Measurements from ENCODE around the gene KLHDC4.
"Not testable (repeated sequence)": the region's sequence is repeated elsewhere in the genome, so short reads cannot be mapped to it uniquely, and the experiment has no call there.

The KLHDC4 gene

GRCh38 chr16:87787451-87788091, 21.8 kb upstream of the KLHDC4 start:
- not testable (repeated sequence) for FAIRE-seq

- FAIRE-seq = no peak
These were observed 19.0 kb upstream of the KLHDC4 start for GRCh38 chr16:87784812-87785211.

DNA sequence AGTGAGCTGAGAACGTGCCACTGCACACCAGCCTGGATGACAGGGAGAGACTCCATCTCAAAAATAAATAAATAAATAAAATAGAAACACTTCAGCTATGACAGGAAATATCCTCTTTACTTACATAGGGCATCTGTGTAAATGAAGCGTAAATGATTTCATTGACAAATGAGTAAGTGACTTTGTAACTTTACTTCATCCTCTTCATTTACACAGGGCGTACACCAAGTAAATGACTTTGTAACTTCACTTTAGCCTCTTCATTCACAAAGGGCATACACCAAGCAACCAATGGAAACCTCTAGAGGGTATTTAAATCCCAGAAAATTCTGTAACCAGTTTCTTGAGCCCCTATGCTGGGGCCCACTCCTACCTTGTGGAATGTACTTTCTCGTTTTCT, 16.2 kb upstream of the KLHDC4 start:
- FAIRE-seq = no peak

- FAIRE-seq = no peak
These were observed 14.7 kb upstream of the KLHDC4 start for GRCh38 chr16:87780385-87780989.

DNA sequence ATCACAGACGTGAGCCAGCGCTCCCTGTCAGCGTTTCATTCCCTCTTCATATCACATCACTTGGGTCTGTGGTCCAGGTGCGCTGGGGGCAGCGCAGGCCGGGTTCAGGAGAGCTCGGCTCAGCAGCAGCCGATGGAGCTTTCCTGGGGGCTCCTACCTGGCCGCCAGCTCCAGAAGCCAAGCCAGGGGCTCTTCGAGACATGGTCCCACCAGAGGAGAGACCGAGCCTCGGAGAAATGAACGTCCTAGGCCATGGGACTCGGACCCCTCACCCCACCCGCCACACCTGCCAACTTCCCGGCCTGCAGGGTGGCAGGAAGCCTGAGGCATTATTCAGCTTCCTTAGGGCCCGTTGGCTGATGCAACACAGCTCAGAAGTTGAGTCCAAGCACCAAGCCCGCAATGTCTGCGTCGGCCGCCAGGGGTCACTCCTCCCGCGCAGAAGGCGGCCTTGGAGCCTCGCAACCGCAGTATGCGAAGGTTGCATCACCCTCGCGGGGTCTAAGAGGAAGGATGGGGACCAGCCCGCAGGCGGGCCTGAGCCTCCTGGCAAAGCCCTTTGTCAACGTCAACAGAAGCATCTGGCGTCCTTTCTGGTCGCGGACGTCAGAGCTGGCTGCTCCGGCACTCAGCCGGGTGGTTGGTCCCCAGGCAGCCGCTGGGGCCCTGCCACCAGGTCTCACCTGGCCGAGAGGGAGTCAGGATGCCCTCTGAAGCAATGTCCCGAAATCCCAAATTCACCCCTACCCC, 13.2 kb upstream of the KLHDC4 start:
- FAIRE-seq = no peak

DNA sequence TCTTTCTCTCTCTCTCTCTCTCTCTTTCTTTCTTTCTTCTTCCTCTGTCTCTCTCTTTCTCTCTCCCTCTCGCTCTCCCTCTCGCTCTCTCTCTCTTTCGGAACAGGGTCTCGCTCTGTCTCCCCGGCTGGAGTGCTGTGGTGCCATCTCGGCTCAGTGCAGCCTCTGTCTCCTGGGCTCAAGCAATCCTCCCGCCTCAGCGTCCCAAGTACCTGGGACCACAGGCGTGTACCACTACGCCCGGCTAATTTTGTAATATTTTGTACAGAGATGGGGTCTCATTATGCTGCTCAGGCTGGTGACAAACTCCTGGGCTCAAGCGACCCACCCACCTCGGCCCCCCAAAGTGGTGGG, 12.7 kb upstream of the KLHDC4 start:
- no peak for FAIRE-seq

DNA sequence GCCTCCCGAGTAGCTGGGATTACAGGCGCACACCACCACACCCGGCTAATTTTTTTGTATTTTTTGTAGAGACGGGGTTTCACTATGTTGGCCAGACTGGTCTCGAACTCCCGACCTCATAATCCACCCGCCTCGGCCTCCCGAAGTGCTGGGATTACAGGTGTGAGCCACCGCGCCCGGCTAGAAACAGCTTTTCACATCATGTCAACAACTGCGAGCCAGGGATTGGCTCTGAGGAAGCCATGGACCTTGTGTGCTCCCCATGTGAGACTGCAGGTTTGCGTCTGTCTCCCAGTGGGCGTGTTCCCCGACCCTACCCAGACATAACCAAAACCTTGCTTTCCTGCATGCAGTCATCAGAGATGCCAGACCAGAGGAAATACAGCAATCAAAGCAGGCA, 8.1 kb upstream of the KLHDC4 start:
- not testable (repeated sequence) for FAIRE-seq

DNA sequence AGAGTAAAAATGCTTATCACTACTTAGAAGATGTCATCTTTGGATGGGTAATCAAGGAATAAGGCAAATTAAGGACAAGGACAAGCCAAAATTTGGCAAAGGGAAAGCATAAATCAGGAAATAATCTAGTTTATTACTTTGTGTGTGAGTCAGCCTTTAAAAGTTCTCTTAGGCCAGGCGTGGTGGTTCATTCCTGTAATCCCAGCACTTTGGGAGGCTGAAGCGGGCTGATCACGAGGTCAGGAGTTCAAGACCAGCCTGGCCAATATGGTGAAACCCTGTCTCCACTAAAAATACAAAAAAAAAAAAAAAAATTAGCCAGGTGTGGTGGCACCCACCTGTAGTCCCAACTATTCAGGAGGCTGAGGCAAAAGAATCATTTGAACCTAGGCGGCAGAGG, 1.7 kb upstream of the KLHDC4 start:
- not testable (repeated sequence) for FAIRE-seq

DNA sequence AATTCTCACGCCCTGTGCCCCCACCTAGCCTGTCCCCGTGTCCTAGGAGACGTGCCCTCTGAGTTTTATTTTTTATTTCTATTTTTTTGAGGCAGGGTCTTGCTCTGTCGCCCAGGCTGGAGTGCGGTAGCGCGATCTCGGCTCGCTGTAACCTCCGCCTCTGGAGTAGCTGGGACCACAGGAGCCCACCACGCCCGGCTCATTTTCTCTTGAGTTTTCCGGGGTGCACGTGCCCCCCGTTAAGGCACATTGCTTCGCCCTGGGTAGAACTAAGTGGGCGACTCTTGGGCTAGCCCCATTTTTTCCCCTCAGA, 655 bp upstream of the KLHDC4 start:
- no peak for FAIRE-seq

GRCh38 chr16:87765473-87765775, 362 bp downstream of the KLHDC4 start:
- no peak for FAIRE-seq

DNA sequence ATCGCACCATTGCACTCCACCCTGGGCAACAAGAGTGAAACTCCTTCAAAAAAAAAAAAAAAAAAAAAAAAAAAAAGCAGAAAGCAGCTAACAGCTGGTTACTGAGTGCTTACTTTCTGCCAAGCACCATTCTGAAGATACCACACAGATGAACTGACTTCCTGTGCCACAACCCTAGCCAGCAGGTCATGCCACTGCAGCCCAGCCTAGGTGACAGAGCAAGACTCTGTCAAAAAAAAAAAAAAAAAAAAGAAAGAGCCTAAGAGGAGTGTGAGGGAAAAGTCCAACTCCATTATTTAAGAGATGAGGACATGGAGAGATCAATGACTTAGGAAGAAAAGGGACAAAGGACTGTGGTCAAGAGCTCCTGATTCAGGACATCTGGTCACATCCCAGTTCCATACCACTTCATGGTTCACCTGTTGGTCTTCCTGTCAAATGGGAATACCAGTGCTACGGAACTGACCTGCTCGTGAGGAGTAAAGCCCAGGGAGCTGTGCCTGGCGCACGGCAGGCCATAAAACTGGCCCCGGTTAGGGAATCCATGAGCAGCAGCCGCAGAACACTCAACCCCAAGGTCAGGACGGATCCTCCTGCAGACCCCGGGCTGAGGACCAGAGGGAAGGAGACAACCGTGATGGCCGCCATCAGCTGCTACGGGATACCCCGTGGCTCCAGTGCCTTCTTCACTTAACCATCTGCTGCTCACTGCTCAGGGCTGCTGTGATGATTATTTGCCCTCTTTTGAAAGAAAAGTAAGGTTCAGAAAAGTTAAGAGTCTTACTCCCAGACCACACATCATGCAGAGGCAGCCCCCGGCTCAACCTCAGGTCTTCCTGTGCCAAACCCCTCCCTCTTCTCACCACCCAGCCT, 950 bp downstream of the KLHDC4 start:
- FAIRE-seq = no peak

GRCh38 chr16:87762620-87763019, 3.2 kb downstream of the KLHDC4 start:
- no peak for FAIRE-seq

DNA sequence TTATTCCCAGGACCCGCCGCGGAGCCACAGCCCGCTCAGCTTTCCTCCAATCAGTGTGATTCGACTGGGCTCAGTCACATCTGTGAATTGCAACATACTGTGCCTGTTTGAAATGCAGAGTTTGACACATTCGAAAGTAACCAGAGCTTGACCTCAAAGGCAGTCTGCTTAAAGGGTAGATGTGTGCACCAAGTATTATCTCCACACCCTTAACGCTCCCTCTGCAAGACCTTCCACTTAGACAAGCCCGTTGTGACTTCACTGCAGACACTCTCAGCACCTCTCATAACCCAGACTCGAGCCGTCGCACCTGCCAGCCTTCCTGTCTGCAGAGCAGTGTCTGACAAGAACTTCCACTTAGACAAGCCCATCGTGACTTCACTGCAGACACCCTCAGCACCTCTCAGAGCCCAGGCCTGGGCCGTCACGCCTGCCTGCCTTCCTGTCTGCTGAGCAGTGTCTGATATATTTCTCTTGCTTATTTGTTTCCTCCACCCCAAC, 3.7 kb downstream of the KLHDC4 start:
- no peak for FAIRE-seq

DNA sequence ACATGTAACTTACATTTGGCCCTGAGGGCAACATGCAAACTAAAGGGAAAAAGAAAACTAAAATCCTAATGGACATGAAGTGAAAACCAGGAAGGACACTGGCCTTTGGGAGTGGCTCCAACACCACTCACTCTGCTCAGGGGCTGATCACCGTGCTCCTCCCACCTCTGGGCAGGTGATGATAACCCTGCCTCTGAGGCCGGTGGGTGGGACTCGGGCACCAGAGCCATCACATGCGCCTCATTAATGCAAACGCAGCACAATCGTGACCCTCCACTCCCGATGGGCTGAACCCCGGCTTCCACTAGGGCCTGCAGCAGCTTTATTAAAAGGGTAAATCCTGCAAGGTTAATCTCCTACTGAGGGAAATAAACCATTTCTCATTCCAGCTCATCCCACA, 4.7 kb downstream of the KLHDC4 start:
- FAIRE-seq = no peak

DNA sequence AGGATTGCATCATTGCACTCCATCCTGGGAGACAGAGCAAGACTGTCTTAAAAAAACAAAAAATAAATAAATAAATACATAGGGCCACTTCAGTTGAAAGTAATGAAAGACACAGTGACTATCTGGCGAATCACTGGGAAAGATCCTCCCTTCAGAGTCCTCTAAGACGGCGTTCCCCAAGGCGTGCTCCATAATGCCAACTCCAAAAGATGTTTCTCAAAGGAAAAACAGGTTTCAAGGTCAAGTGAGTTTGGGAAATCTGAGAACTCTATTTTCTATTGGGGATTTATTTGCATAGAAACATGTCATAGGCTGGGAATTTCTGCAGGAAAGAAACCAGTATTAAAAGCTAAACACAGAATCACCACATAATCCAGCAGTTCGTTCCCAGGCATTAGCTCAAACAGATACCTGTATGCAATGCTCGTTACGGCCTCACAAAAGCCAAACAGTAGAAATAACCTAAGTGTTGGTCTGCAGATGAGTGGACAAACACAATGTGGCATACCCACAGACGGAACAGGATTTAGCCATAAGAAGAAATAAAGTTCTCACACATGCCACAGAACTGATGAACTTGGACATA, 7.9 kb downstream of the KLHDC4 start:
- FAIRE-seq = no peak

- FAIRE-seq = no peak
These were observed 11.3 kb downstream of the KLHDC4 start for GRCh38 chr16:87754535-87754934.

DNA sequence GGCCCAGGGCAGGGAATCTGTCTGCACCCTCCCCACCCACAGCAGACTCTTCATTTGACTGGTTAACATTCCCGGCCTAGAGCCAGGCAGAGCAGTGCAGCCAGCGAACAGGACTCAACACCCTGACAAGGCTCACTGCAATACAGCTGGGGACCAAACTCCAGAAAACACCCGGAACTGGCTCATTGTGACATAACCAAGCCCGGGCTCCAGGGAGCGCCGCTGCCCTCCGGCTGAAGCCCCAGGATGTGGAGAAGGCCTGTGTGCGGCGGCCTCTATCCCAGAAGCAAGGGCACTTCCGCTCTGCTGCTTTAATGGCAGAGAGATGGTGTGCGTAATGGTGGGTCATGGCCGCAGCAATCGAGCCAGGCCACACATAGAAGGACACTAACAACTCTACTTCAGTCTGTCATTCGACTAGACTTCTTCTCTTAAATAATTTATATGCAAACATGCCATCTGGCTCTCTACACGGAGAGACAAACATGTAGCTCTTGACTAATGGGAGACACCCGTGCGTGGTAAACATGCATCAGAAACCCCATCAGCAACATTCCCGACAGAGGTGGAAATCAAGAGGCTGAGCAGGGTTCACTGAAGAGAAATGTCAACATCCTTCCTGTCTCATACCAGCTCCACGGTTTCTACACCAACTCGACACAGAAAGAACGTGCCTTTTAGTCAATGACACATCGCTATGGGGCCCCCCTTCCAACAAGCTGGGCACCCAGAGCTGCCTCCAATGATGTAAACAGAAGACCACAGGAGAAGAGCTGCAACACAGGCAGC, 18.0 kb downstream of the KLHDC4 start:
- peak; percentile 87 for FAIRE-seq

- FAIRE-seq = no peak
These were observed 19.6 kb downstream of the KLHDC4 start for GRCh38 chr16:87746178-87746577.

GRCh38 chr16:87744750-87745514, 20.9 kb downstream of the KLHDC4 start:
- no peak for FAIRE-seq

- FAIRE-seq = no peak
These were observed 22.9 kb downstream of the KLHDC4 start for GRCh38 chr16:87742781-87743490.

All from islet of Langerhans (tissue), 1 donor.